Esophagus squamous epithelium (tissue), 5 donors: ENCODE results near the gene CD6. TPM values are rescaled to one million over a fixed set of nuclear protein-coding genes. Genes with fewer than 3 reads are reported as not detected.

Experiments
- DNase-seq: peaks from one replicate; lab custom pipeline; 2025; lab: John Stamatoyannopoulos, UW
- H3K27ac ChIP-seq, 4 donors: fragments of 200-600 bp; sonication (generic); one replicate each; pipeline ENCODE4 v1.5.1; 2016 to 2019; ENCODE audit warnings: mild to moderate bottlenecking in 1 of 4
- H3K27me3 ChIP-seq, 4 donors: fragments of 200-600 bp; sonication (generic); 1 replicate in 3 of 4; 2 replicates in 1 of 4; pipeline versions ENCODE4 v1.5.1 to v1.6.0; 2017 to 2021; ENCODE audit warnings: antibody characterized with exemption in 1 of 4
- H3K36me3 ChIP-seq, 3 donors: fragments of 200-600 bp; sonication (generic); one replicate each; pipeline ENCODE4 v1.5.1; 2016 to 2019
- H3K4me1 ChIP-seq, 3 donors: fragments of 200-600 bp; sonication (generic); one replicate each; pipeline ENCODE4 v1.5.1; 2017 to 2019
- H3K4me3 ChIP-seq, 4 donors: fragments of 200-600 bp; sonication (generic); 1 replicate in 3 of 4; 2 replicates in 1 of 4; pipeline ENCODE4 v1.5.1; 2016 to 2019; ENCODE audit warnings: mild to moderate bottlenecking in 2 of 4, moderate library complexity in 1 of 4
- H3K9me3 ChIP-seq, 3 donors: fragments of 200-600 bp; sonication (generic); one replicate each; pipeline ENCODE4 v1.5.1; 2016 to 2019
- CTCF ChIP-seq, 6 experiments: fragments of 450-650 bp in 4 of 6; fragments of 200-600 bp in 2 of 6; sonication (generic) in 2 of 6; IDR thresholded peaks; one replicate each; pipeline ENCODE4 v1.5.1; 2016 to 2019; ENCODE audit warnings: antibody characterized with exemption in 6 of 6, mild to moderate bottlenecking in 4 of 6, moderate library complexity in 4 of 6
- POLR2A ChIP-seq, 4 donors: fragments of 450-650 bp; IDR thresholded peaks; one replicate each; pipeline ENCODE4 v1.6.1; 2017; ENCODE audit warnings: antibody characterized with exemption in 4 of 4, mild to moderate bottlenecking in 4 of 4, moderate library complexity in 3 of 4
- WGBS, 2 donors: methylation state at CpG; one replicate each; pipeline ENCODE4 v1.1.5; 2018; 5-methylcytosine and 5-hydroxymethylcytosine counted together
- intact Hi-C: fragments of 100-400 bp; cut with DNase I; formaldehyde crosslinking; loops from one replicate; pipeline ENCODE4 v1.15.0; 2022
- total RNA-seq, 4 donors: library from RNA; depleted of rRNA; stranded (reverse); fragments of >200 nt; gene quantifications; one replicate each; pipeline ENCODE4 v1.1.0, GENCODE V29; 2016
- donor health status: DM: yes; HTN: yes; CAD: no.

The CD6 gene
- total RNA-seq, 4 donors from 2014 or later: 0.79 to 4.4 (median 1.4) TPM

- H3K27ac ChIP-seq: no peak overlapping the region
These were observed 32.7 kb downstream of the CD6 start for GRCh38 chr11:61004180-61004611.

GRCh38 chr11:61004761-61005181 is 33.3 kb downstream of the CD6 start:
- no peaks in the 10 kb centered on the region for H3K36me3 ChIP-seq
- no peak for DNase-seq
- peaks cover 0 to 40% (median 0%) of the 10 kb centered on the region in 4 donors for H3K27me3 ChIP-seq
- no peaks in the 10 kb centered on the region for H3K9me3 ChIP-seq
- TF ChIP-seq CTCF (IDR thresholded peaks at IDR 0.05): no peak
- no peak for TF ChIP-seq POLR2A (IDR thresholded peaks at IDR 0.05)
- H3K27ac ChIP-seq: no peak overlapping the region
- peaks cover 11 to 33% (median 15%) of the 10 kb centered on the region in 3 donors for H3K4me1 ChIP-seq
- intact Hi-C loops: no loop called here
- H3K4me3 ChIP-seq: no peak overlapping the region
- 30 to 42% methylated on average over 4 to 5 of the region's 5 CpGs for WGBS, 2 donors

More at GRCh38 chr11:61004180-61004611, 32.7 kb downstream of the CD6 start:
- TF ChIP-seq CTCF (IDR thresholded peaks at IDR 0.05) (no peak), POLR2A (IDR thresholded peaks at IDR 0.05) (no peak)
- DNase-seq: no peak
- Histone ChIP-seq H3K36me3 (no peaks in the 10 kb centered on the region), H3K4me1 (peaks cover 11 to 33% (median 15%) of the 10 kb centered on the region in 3 donors), H3K4me3 (no peak overlapping the region), H3K27me3 (peaks cover 0 to 37% (median 0%) of the 10 kb centered on the region in 4 donors), H3K9me3 (no peaks in the 10 kb centered on the region)
- intact Hi-C loops: no loop called here
- 42 to 43% methylated on average over 5 of the region's 10 CpGs for WGBS, 2 donors

GRCh38 chr11:61007383-61007955 is 36.0 kb downstream of the CD6 start:
- H3K4me1 ChIP-seq: peaks cover 11 to 33% (median 15%) of the 10 kb centered on the region in 3 donors
- no peaks in the 10 kb centered on the region for H3K36me3 ChIP-seq
- H3K27ac ChIP-seq: no peak overlapping the region
- 28% methylated on average over 9 of the region's 52 CpGs; no CpG with 5 or more reads in 1 of the 2 donors for WGBS, 2 donors
- peaks cover 0 to 31% (median 0%) of the 10 kb centered on the region in 4 donors for H3K27me3 ChIP-seq
- H3K9me3 ChIP-seq: no peaks in the 10 kb centered on the region
- TF ChIP-seq CTCF (IDR thresholded peaks at IDR 0.05): peak in 1 of 6 experiments; percentile 9
- no peak for TF ChIP-seq POLR2A (IDR thresholded peaks at IDR 0.05)
- peak overlapping the region; percentile 33 to 66 (median 42) for H3K4me3 ChIP-seq
- DNase-seq: no peak
- intact Hi-C loops: no loop called here

GRCh38 chr11:61007956-61008896 is 36.7 kb downstream of the CD6 start:
- intact Hi-C loops: no loop called here
- no peaks in the 10 kb centered on the region for H3K36me3 ChIP-seq
- no peak for TF ChIP-seq POLR2A (IDR thresholded peaks at IDR 0.05)
- TF ChIP-seq CTCF (IDR thresholded peaks at IDR 0.05): no peak
- DNase-seq: no peak
- H3K27me3 ChIP-seq: peaks cover 0 to 39% (median 0%) of the 10 kb centered on the region in 4 donors
- no peak overlapping the region for H3K27ac ChIP-seq
- H3K4me3 ChIP-seq: peak overlapping the region; percentile 33 to 66 (median 42)
- H3K9me3 ChIP-seq: no peaks in the 10 kb centered on the region
- 28 to 35% methylated on average over 10 to 23 of the region's 54 CpGs for WGBS, 2 donors
- H3K4me1 ChIP-seq: peaks cover 11 to 33% (median 15%) of the 10 kb centered on the region in 3 donors
